ENCODE data around the gene KRTCAP2.
"Not testable (repeated sequence)": the region's sequence is repeated elsewhere in the genome, so short reads cannot be mapped to it uniquely, and the experiment has no call there.

KRTCAP2 gene

GRCh38 chr1:155181371-155182051, 8.4 kb upstream of the KRTCAP2 start:
- DNase-seq = no peak

- no peak for DNase-seq
Observed at GRCh38 chr1:155179112-155180031, 6.3 kb upstream of the KRTCAP2 start.

- DNase-seq = no peak
Observed at GRCh38 chr1:155178441-155179111, 5.5 kb upstream of the KRTCAP2 start.

GRCh38 chr1:155177918-155178281, 4.8 kb upstream of the KRTCAP2 start:
- DNase-seq = no peak

- no peak for DNase-seq
Observed at GRCh38 chr1:155177192-155177917, 4.3 kb upstream of the KRTCAP2 start.

GRCh38 chr1:155176544-155177071, 3.5 kb upstream of the KRTCAP2 start:
- peak; percentile 27 for DNase-seq

- DNase-seq = no peak
Observed at GRCh38 chr1:155175927-155176371, 2.8 kb upstream of the KRTCAP2 start.

- DNase-seq = no peak
Observed at GRCh38 chr1:155175281-155175926, 2.3 kb upstream of the KRTCAP2 start.

- DNase-seq = peak; percentile 76
Observed at GRCh38 chr1:155174324-155175280, 1.5 kb upstream of the KRTCAP2 start.

GRCh38 chr1:155173478-155174323, 597 bp upstream of the KRTCAP2 start, which contains the start of gene TRIM46:
TRIM46 (plus strand) TSS chr1:155173849; CDS start chr1:155173967, 118 bp downstream.
- peak; percentile 38 for DNase-seq

GRCh38 chr1:155171836-155172731, 1.0 kb downstream of the KRTCAP2 start:
- no peak for DNase-seq

GRCh38 chr1:155170806-155171205, 2.3 kb downstream of the KRTCAP2 start:
- no peak for DNase-seq

- no peak for DNase-seq
Observed at GRCh38 chr1:155170101-155170785, 2.9 kb downstream of the KRTCAP2 start.

- no peak for DNase-seq
Observed at GRCh38 chr1:155169541-155169940, 3.6 kb downstream of the KRTCAP2 start.

GRCh38 chr1:155168456-155169210, 4.5 kb downstream of the KRTCAP2 start:
- no peak for DNase-seq

GRCh38 chr1:155168105-155168445, 5.0 kb downstream of the KRTCAP2 start:
- not testable (repeated sequence) for DNase-seq
